IPS-11a (cell line): ENCODE measurements around the gene BMP10.

ENCODE experiments used
- H3K4me3 ChIP-seq: one replicate; pipeline ENCODE4 v1.5.1; 2013; ENCODE audit warnings: low read depth, low read length, control low read depth

BMP10 gene

DNA sequence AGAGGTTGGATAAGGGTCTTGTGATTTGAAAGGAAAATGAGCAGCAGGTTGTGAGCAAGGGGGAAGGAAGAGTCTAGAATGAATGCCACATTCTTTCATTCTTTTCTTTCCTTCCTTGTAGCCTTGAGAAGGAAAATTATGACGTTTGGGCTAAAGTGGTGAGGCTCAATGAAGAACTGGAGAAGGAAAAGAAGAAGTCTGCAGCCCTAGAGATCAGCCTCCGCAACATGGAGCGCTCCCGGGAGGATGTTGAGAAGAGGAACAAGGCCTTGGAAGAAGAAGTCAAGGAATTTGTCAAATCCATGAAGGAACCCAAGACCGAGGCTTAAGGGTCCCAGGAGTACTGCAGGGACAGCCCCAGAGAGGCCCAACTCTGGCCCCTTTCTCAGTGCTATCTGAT is 45.3 kb downstream of the BMP10 start:
- no peak overlapping the region for H3K4me3 ChIP-seq

DNA sequence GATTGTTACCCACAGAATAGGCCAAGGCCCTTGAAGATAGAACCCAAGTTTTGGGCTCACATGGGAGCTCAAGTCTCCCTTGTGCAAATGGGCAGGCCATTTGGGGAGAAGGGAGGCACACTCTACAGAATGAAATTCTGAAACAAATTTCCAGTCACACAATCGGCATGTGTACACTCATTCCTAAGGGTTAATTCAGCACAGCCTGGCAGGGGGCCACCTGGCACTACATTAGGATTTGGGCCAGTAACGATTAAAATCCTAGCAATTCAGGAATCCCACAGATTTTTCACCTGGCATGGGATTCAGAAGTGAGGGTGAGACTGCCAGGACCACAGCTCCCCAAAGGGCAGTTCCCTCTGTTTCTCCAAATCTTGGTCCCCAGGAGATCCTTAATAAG is 46.4 kb downstream of the BMP10 start:
- no peak overlapping the region for H3K4me3 ChIP-seq

DNA sequence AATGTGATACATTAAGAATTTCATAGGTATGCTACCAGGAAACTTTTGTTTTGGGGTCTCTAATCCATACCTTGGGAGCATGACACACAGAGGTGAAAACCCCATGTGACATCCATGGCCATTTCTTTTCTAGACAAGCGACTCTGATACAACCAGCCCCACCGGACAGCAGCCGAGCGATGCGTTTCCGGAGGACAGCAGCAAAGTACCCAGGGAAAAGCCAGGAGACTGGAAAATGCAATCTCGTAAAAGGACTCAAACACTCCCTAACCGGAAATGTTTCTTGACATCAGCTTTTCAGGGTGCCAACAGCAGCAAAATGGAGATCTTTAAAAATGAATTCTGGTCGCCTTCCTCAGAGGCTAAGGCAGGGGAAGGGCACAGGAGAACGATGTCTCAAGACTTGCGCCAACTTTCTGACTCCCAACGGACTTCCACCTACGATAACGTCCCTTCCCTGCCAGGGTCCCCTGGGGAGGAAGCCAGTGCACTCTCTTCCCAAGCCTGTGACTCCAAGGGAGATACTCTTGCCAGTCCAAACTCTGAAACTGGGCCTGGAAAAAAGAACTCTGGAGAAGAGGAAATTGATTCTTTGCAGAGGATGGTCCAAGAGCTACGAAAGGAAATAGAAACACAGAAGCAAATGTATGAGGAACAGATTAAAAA is 48.9 kb downstream of the BMP10 start:
- H3K4me3 ChIP-seq, result no peak overlapping the region

DNA sequence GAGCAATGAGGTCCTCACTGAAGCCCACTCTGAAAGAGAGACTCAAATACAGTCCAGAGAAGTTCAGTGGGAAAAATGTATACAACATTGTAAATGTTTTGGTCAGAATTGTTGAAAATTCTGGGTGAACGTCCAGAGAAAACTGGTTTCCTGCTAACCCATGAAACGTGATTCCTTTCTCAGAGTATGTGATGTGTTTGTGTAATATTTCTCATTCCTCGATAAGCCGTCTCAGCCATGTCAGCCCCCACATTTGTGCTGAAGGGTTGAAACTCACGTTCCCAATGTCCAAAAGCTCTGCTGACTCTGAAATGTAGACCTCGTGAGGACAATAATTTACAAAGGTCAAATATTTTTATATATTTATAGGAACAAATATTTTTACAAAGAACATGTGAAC is 51.6 kb downstream of the BMP10 start:
- H3K4me3 ChIP-seq, result no peak overlapping the region

GRCh38 chr2:68817306-68817705 is 53.9 kb downstream of the BMP10 start:
- H3K4me3 ChIP-seq, result no peak overlapping the region
